ENCODE results near the gene PTTG1.
A peak's percentile ranks its signal among the peaks of the same experiment; 100 is the strongest.

The PTTG1 gene

DNA sequence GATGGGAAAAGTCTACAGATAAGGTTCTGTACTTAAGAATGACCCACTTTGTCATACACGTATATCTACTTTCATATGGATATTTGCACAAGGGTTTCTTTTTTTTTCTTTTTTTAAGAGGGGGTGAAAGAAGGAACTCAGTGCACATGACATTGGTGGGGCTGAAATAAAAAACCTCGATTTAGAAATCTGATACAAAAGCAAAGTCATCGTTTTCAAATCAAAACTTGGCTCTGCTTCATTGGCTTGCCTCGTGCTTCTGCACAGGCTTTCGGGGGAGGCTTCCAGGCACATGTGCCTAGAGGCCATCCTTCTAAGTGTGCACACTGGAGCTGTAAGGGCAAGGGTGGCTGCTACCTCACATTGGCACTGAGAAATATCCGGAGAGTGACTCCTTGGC lies 31.1 kb downstream of the PTTG1 start:
- Histone ChIP-seq H3K9me2 (replicated peaks; ENCODE audit: low read depth, low read length) (no peaks in the 10 kb centered on the region), H4K20me1 (ENCODE audit: insufficient read depth, low read length, poor library complexity, severe bottlenecking) (no peaks in the 10 kb centered on the region), H3K79me2 (ENCODE audit: insufficient read depth, low read length) (no peaks in the 10 kb centered on the region), H3K4me3 (ENCODE audit: low read length, poor library complexity, severe bottlenecking) (no peak overlapping the region), H3K9ac (ENCODE audit: low read depth, low read length, poor library complexity, severe bottlenecking) (no peak overlapping the region), H3K36me3 (ENCODE audit: insufficient read depth, low read length) (no peaks in the 10 kb centered on the region), H3K4me1 (ENCODE audit: insufficient read depth, low read length, poor library complexity, severe bottlenecking) (peaks cover 14% of the 10 kb centered on the region), H3K27me3 (ENCODE audit: insufficient read depth, low read length, poor library complexity, severe bottlenecking) (no peaks in the 10 kb centered on the region), H2AFZ (ENCODE audit: low read length) (no peak overlapping the region), H3K4me2 (ENCODE audit: low read depth, low read length, poor library complexity, severe bottlenecking) (no peak overlapping the region), H3K9me3 (ENCODE audit: insufficient read depth, low read depth, low read length) (no peaks in the 10 kb centered on the region), H3F3A (ENCODE audit: low read depth) (no peaks in the 10 kb centered on the region)
- no peak for TF ChIP-seq EZH2phosphoT487 (IDR thresholded peaks at IDR 0.05; ENCODE audit: borderline replicate concordance)
- TF ChIP-seq, protein P1, sequence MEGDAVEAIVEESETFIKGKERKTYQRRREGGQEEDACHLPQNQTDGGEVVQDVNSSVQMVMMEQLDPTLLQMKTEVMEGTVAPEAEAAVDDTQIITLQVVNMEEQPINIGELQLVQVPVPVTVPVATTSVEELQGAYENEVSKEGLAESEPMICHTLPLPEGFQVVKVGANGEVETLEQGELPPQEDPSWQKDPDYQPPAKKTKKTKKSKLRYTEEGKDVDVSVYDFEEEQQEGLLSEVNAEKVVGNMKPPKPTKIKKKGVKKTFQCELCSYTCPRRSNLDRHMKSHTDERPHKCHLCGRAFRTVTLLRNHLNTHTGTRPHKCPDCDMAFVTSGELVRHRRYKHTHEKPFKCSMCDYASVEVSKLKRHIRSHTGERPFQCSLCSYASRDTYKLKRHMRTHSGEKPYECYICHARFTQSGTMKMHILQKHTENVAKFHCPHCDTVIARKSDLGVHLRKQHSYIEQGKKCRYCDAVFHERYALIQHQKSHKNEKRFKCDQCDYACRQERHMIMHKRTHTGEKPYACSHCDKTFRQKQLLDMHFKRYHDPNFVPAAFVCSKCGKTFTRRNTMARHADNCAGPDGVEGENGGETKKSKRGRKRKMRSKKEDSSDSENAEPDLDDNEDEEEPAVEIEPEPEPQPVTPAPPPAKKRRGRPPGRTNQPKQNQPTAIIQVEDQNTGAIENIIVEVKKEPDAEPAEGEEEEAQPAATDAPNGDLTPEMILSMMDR (conservative IDR thresholded peaks at IDR 0.05; ENCODE audit: low read length), result no peak

DNA sequence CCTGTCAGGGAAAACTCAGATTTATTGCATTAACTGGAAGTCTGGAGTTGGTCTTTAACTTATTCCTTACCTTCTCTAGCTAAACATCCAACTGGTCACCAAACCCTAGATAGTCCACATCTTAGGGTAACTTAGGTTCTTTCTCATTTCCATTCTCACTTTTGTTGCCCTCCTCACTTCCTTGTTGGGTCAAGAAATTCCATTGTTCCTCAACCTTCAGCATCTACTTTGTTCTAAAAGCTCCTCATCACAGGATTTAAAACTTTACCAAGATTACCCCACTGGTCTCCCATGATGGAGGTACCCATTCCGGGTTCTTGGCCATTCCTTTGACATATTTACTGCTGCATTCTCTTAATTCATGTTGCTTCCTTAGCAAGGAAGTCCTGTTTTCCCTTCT lies 32.1 kb downstream of the PTTG1 start:
- Histone ChIP-seq H3K9ac (ENCODE audit: low read depth, low read length, poor library complexity, severe bottlenecking) (no peak overlapping the region), H3F3A (ENCODE audit: low read depth) (no peaks in the 10 kb centered on the region), H3K9me2 (replicated peaks; ENCODE audit: low read depth, low read length) (no peaks in the 10 kb centered on the region), H4K20me1 (ENCODE audit: insufficient read depth, low read length, poor library complexity, severe bottlenecking) (no peaks in the 10 kb centered on the region), H3K4me2 (ENCODE audit: low read depth, low read length, poor library complexity, severe bottlenecking) (no peak overlapping the region), H3K4me3 (ENCODE audit: low read length, poor library complexity, severe bottlenecking) (no peak overlapping the region), H2AFZ (ENCODE audit: low read length) (no peak overlapping the region), H3K9me3 (ENCODE audit: insufficient read depth, low read depth, low read length) (no peaks in the 10 kb centered on the region), H3K79me2 (ENCODE audit: insufficient read depth, low read length) (no peaks in the 10 kb centered on the region), H3K27me3 (ENCODE audit: insufficient read depth, low read length, poor library complexity, severe bottlenecking) (no peaks in the 10 kb centered on the region), H3K4me1 (ENCODE audit: insufficient read depth, low read length, poor library complexity, severe bottlenecking) (peaks cover 14% of the 10 kb centered on the region), H3K36me3 (ENCODE audit: insufficient read depth, low read length) (no peaks in the 10 kb centered on the region)
- TF ChIP-seq, protein P1 (conservative IDR thresholded peaks at IDR 0.05; ENCODE audit: low read length), result no peak
- no peak for TF ChIP-seq EZH2phosphoT487 (IDR thresholded peaks at IDR 0.05; ENCODE audit: borderline replicate concordance)

DNA sequence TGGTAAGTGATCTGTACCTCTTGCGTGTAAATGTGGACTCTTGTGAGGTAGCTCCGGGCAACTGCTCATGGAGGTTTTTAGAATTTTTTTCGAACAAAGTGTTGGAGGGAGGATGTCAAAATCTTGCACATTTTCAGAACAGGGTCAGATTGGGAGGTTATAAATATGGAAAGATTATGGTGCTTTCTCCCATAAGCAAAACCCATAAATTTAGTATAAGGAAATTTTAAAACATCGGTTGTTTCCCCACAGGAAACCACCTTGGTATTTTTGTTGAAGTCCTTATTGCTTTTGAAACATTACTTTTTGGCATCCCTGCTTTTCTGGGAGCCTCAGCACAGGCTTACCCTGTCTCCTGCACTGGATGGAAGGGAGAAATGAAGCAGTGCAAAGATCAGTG lies 33.9 kb downstream of the PTTG1 start:
- H3K4me2 ChIP-seq (ENCODE audit: low read depth, low read length, poor library complexity, severe bottlenecking), result peak overlapping the region; percentile 27
- H3K4me3 ChIP-seq (ENCODE audit: low read length, poor library complexity, severe bottlenecking), result no peak overlapping the region
- no peaks in the 10 kb centered on the region for H3K9me2 ChIP-seq (replicated peaks; ENCODE audit: low read depth, low read length)
- H2AFZ ChIP-seq (ENCODE audit: low read length), result no peak overlapping the region
- no peaks in the 10 kb centered on the region for H3K79me2 ChIP-seq (ENCODE audit: insufficient read depth, low read length)
- H3K9ac ChIP-seq (ENCODE audit: low read depth, low read length, poor library complexity, severe bottlenecking), result no peak overlapping the region
- TF ChIP-seq, protein P1 (conservative IDR thresholded peaks at IDR 0.05; ENCODE audit: low read length), result no peak
- no peak for TF ChIP-seq EZH2phosphoT487 (IDR thresholded peaks at IDR 0.05; ENCODE audit: borderline replicate concordance)
- no peaks in the 10 kb centered on the region for H3K27me3 ChIP-seq (ENCODE audit: insufficient read depth, low read length, poor library complexity, severe bottlenecking)
- no peaks in the 10 kb centered on the region for H3F3A ChIP-seq (ENCODE audit: low read depth)
- H4K20me1 ChIP-seq (ENCODE audit: insufficient read depth, low read length, poor library complexity, severe bottlenecking), result no peaks in the 10 kb centered on the region
- H3K4me1 ChIP-seq (ENCODE audit: insufficient read depth, low read length, poor library complexity, severe bottlenecking), result peaks cover 14% of the 10 kb centered on the region
- H3K36me3 ChIP-seq (ENCODE audit: insufficient read depth, low read length), result no peaks in the 10 kb centered on the region
- H3K9me3 ChIP-seq (ENCODE audit: insufficient read depth, low read depth, low read length), result no peaks in the 10 kb centered on the region
